Activated CD4-positive, alpha-beta T cell treated with anti-CD3 and anti-CD28 coated beads, Interleukin-2, amount 10 ng/mL, durations not matched to agents 7 days and 5 days (primary cell): ENCODE measurements around the gene RNGTT. TPM values are rescaled to one million over a fixed set of nuclear protein-coding genes. Genes with fewer than 3 reads are reported as not detected.
A peak's percentile ranks its signal among the peaks of the same experiment; 100 is the strongest.
"Not testable (repeated sequence)": the region's sequence is repeated elsewhere in the genome, so short reads cannot be mapped to it uniquely, and the experiment has no call there.

Experiments used
- CTCF ChIA-PET: fragments of 350-600 bp; sonication (Branson Sonifier 250); formaldehyde crosslinking; loops from one replicate; lab custom pipeline; 2021; ENCODE audit warnings: antibody characterized with exemption; lab: Charles Lee
- POLR2A ChIA-PET: fragments of 350-600 bp; sonication (Branson Sonifier 250); formaldehyde crosslinking; loops from one replicate; lab custom pipeline; 2021; ENCODE audit warnings: antibody characterized with exemption; lab: Charles Lee
- DNase-seq: peaks from one replicate; pipeline ENCODE4 v3.0.0-alpha.2; 2020
- H3K27ac Mint-ChIP-seq: one replicate; pipeline ENCODE4 v1.8.0; 2021; ENCODE audit warnings: mild to moderate bottlenecking, moderate library complexity, mixed read lengths
- H3K27me3 Mint-ChIP-seq: one replicate; pipeline ENCODE4 v1.8.0; 2021; ENCODE audit warnings: mixed read lengths
- H3K36me3 Mint-ChIP-seq: one replicate; pipeline ENCODE4 v1.8.0; 2021; ENCODE audit warnings: low read depth, mixed read lengths
- H3K4me1 Mint-ChIP-seq: one replicate; pipeline ENCODE4 v1.8.0; 2021; ENCODE audit warnings: mixed read lengths
- H3K4me3 Mint-ChIP-seq: one replicate; pipeline ENCODE4 v1.8.0; 2021; ENCODE audit warnings: mild to moderate bottlenecking, moderate library complexity, mixed read lengths
- H3K9me3 Mint-ChIP-seq: one replicate; pipeline ENCODE4 v1.8.0; 2021; ENCODE audit warnings: mixed read lengths
- total RNA-seq, 2 experiments: library from RNA; stranded (reverse); gene quantifications; one replicate each; pipeline ENCODE4 v1.2.3, GENCODE V29; 2021

Gene RNGTT
- total RNA-seq, 2 experiments from 2014 or later, result 18.9 to 21.3 TPM

DNA sequence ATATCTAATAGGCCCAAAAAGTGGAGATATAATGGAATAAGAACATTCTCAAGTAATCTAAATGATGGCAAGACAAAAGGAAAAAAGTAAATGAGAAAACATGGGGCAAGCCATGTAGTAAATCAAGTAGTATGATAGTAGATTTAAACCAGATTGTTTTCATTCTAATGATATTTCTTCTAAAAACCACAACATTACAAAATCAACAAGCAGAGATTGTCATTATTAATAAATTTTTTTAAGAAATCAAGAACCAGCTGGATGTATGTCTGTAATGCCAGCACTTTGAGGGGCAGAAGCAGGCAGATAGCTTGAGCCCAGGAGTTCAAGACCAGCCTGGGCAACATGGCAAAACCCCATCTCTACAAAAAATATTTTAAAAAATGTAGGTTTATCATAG is 155.0 kb downstream of the RNGTT start:
- ChIA-PET POLR2A (no interaction called here), CTCF (interaction anchor here (0.6 kb wide), 1 partner anchor 43 kb away, joined by 7 read pairs; no protein-coding TSS in a partner anchor)
- Mint-ChIP-seq H3K4me3 (no peak overlapping the region), H3K36me3 (peaks cover 36% of the 10 kb centered on the region), H3K27ac (no peak overlapping the region), H3K27me3 (no peaks in the 10 kb centered on the region), H3K9me3 (peaks cover 14% of the 10 kb centered on the region), H3K4me1 (peaks cover 13% of the 10 kb centered on the region)
- DNase-seq, result no peak

DNA sequence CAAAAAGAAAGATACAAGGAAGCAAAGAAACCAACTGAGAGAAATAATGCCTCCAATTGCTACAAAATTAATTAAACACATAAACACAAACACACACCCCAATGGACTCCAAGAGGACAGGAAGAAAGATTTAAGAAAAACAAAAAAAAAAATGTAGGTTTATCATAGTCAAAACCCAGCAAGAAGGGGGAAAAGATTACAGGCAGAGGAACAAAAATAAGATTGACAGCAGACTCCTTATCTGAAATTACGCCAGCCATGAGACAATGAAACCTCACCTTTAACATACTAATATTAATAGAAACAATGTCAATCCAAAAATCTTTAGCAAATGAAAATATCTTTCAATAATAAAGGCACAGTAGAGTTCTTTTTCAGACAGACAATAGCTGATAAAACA is 155.8 kb downstream of the RNGTT start:
- Mint-ChIP-seq H3K4me1 (peaks cover 13% of the 10 kb centered on the region), H3K27ac (no peak overlapping the region), H3K9me3 (peaks cover 14% of the 10 kb centered on the region), H3K36me3 (peaks cover 41% of the 10 kb centered on the region), H3K4me3 (no peak overlapping the region), H3K27me3 (no peaks in the 10 kb centered on the region)
- CTCF ChIA-PET, result no interaction called here
- POLR2A ChIA-PET, result no interaction called here
- DNase-seq, result no peak

DNA sequence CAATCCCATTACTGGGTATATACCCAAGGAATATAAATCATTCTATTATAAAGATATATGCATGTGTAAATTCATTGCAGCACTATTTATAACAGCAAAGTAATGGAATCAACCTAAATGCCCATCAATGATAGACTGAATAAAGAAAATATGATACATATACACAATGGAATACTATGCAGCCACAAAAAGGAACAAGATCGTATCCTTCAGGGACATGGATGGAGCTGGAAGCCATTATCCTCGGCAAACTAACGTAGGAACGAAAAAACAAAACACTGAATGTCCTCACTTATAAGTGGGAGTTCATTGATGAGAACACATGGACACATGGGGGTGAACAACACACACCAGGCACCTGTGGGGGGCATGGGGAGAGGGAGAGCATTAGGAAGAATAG is 156.7 kb downstream of the RNGTT start:
- CTCF ChIA-PET, result no interaction called here
- peaks cover 47% of the 10 kb centered on the region for H3K36me3 Mint-ChIP-seq

DNA sequence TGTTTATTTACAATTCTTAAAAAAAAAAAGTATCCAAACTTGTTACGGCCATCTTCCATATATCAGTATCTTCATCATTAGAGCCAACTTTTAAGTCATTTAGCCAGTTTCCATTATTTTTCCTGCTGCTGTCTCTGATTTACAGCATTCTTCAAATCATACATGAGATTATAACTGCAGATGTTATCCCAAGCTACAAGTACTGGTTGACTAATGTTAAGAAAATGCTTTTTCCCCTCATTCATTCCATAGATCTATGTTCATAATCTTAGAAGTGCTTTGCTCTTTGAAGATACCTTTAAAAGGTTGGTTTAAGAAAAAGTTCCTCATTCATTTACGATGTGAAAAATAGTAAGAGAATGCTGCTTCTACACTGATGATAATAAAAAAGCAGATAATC is 158.7 kb downstream of the RNGTT start:
- Mint-ChIP-seq H3K4me3 (no peak overlapping the region), H3K36me3 (peaks cover 58% of the 10 kb centered on the region), H3K27me3 (no peaks in the 10 kb centered on the region), H3K4me1 (peaks cover 20% of the 10 kb centered on the region), H3K9me3 (peaks cover 14% of the 10 kb centered on the region), H3K27ac (no peak overlapping the region)
- ChIA-PET CTCF (interaction anchor here (1.3 kb wide), 1 partner anchor 12 kb away, joined by 3 read pairs; no protein-coding TSS in a partner anchor), POLR2A (no interaction called here)
- no peak for DNase-seq

More for the DNA sequence above, 156.7 kb downstream of the RNGTT start:
- DNase-seq, result no peak
- H3K4me3 Mint-ChIP-seq, result no peak overlapping the region
- peaks cover 14% of the 10 kb centered on the region for H3K9me3 Mint-ChIP-seq
- no peak overlapping the region for H3K27ac Mint-ChIP-seq
- H3K4me1 Mint-ChIP-seq, result peaks cover 16% of the 10 kb centered on the region
- POLR2A ChIA-PET, result no interaction called here
- no peaks in the 10 kb centered on the region for H3K27me3 Mint-ChIP-seq

DNA sequence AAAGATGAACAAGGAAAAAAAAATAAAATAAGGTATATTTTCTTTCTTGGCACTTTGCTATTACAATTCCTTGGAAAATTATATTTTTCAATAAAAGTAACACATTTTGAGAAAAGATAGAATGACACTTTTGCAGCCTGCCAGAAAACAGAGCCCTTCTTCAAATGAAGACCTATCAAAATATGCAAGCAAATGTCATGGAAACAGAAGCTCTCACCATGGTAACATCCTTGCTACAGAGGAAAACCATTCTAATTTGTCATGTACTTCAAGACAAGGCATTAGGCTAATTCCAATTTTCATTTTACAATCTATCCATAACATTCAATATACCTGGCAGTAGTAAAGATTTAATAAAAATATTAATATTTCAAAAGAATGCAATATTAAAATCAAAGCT is 177.9 kb downstream of the RNGTT start:
- H3K4me3 Mint-ChIP-seq, result no peak overlapping the region
- no peak for DNase-seq
- H3K4me1 Mint-ChIP-seq, result peaks cover 2% of the 10 kb centered on the region
- POLR2A ChIA-PET, result no interaction called here
- no peaks in the 10 kb centered on the region for H3K36me3 Mint-ChIP-seq
- no peaks in the 10 kb centered on the region for H3K27me3 Mint-ChIP-seq
- H3K27ac Mint-ChIP-seq, result no peak overlapping the region
- no peaks in the 10 kb centered on the region for H3K9me3 Mint-ChIP-seq
- CTCF ChIA-PET, result no interaction called here

DNA sequence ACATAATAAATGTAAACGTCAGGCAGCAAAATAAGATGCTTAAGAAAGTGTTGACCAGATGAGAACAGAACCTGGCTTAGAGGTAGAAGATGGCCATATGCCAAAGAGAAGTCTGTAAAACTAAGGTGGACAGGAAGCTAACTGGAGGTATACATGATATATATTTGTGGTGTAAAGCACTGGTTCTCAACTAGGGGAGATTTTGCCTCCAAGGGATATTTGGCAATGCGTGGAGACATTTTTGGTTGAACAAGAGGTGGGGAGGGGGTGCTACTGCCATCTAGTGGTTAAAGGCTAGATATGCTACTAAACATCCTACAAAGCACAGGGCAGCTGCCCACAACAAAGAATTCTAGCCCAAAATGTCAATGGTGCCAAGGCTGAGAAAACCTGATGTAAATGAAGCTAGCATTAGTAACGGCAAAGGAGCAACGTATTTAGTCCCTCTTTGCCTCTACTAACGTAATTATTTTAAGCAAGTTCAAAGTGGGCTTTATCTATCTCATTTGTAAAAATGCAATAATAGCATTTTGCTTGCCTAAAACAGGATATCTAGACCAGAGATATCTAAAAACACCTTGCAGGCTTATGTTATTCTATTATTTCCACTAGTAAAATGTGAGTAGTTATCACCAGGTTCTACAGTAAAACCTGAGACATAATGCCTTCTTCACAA is 182.6 kb downstream of the RNGTT start:
- POLR2A ChIA-PET, result no interaction called here
- H3K4me3 Mint-ChIP-seq, result no peak overlapping the region

DNA sequence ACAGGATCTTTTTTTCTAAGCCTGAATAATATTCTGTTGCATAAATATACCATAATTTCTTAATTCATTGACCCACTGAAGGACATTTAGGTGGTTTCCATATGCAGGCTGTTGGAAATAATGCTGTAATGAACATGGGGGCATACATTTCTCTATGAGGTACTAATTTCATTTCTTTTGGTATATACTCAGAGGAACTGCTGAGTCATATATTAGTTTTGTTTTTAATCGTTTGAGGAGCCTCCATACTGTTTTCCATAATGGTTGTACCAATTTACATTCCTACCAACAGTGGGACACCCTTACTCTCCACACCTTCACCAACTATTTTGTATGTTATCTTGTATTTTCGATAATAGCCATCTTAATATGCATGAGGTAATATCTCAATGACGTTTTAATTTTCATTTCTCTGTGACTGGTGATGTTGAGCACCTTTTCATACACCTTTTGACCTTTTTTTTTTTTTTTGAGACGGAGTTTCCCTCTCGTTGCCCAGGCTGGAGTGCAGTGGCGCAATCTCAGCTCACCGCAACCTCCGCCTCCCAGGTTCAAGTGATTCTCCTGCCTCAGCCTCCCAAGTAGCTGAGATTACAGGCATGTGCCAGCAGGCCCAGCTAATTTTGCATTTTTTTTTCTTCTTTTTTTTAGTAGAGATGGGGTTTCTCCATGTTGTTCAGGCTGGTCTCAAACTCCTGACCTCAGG is 187.4 kb downstream of the RNGTT start:
- H3K4me1 Mint-ChIP-seq, result peaks cover 5% of the 10 kb centered on the region
- H3K36me3 Mint-ChIP-seq, result peaks cover 16% of the 10 kb centered on the region
- CTCF ChIA-PET, result no interaction called here
- no peak for DNase-seq
- no peak overlapping the region for H3K27ac Mint-ChIP-seq
- H3K27me3 Mint-ChIP-seq, result no peaks in the 10 kb centered on the region
- H3K9me3 Mint-ChIP-seq, result peaks cover 9% of the 10 kb centered on the region
- no peak overlapping the region for H3K4me3 Mint-ChIP-seq
- POLR2A ChIA-PET, result interaction anchor here (0.7 kb wide), 1 partner anchor 173 kb away, joined by 5 read pairs; no protein-coding TSS in a partner anchor

More for the DNA sequence above, 182.6 kb downstream of the RNGTT start:
- CTCF ChIA-PET, result interaction anchor here (0.9 kb wide), 1 partner anchor 9 kb away, joined by 3 read pairs; no protein-coding TSS in a partner anchor
- Mint-ChIP-seq H3K27me3 (no peaks in the 10 kb centered on the region), H3K36me3 (peaks cover 14% of the 10 kb centered on the region), H3K4me1 (peaks cover 5% of the 10 kb centered on the region), H3K9me3 (peaks cover 6% of the 10 kb centered on the region), H3K27ac (no peak overlapping the region)
- DNase-seq, result peak; percentile 70

DNA sequence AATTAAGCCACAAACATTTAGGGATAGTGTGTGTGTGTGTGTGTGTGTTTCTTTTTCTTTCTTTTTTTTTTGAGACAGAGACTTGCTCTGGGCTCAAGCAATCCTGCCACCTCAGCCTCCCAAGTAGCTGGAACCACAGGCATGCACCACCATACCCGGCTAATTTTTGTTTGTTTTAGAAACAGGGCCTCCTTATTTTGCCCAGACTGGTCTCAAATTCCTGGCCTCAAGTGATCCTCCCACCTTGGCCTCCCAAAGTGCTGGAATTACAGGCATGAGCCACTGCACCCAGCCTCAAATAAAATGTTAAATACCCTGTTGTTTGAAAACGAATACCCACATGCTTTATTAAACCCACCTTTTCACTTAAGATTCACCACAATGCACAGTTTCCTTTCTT is 195.3 kb downstream of the RNGTT start:
- H3K27ac Mint-ChIP-seq, CTCF ChIA-PET: not testable (repeated sequence)

DNA sequence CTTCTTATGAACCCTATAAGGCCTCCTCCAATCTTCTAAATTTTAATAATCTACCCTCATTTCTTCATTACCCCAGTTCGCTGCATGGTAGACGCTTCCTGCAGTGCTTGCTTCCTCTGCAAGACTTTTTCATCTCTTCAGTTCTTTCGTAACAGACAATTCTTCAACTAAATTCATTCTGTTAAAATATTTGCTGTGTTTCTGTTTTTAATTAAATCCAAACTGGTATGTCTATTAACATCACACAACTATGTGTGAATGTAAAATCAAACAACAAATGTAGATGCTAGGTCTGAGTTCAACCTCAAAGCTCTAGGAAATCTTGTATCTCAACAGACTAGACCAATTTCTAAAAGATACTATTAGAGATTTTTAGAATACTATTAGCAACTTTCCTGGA is 199.3 kb downstream of the RNGTT start:
- no peak for DNase-seq
- no peaks in the 10 kb centered on the region for H3K4me1 Mint-ChIP-seq
- H3K27ac Mint-ChIP-seq, result no peak overlapping the region
- H3K36me3 Mint-ChIP-seq, result peaks cover 7% of the 10 kb centered on the region
- no peaks in the 10 kb centered on the region for H3K9me3 Mint-ChIP-seq
- ChIA-PET CTCF (no interaction called here), POLR2A (no interaction called here)
- no peak overlapping the region for H3K4me3 Mint-ChIP-seq
- H3K27me3 Mint-ChIP-seq, result no peaks in the 10 kb centered on the region

More for the DNA sequence above, 195.3 kb downstream of the RNGTT start:
- H3K27me3 Mint-ChIP-seq, H3K4me3 Mint-ChIP-seq, H3K36me3 Mint-ChIP-seq, POLR2A ChIA-PET, DNase-seq, H3K9me3 Mint-ChIP-seq, H3K4me1 Mint-ChIP-seq: not testable (repeated sequence)

DNA sequence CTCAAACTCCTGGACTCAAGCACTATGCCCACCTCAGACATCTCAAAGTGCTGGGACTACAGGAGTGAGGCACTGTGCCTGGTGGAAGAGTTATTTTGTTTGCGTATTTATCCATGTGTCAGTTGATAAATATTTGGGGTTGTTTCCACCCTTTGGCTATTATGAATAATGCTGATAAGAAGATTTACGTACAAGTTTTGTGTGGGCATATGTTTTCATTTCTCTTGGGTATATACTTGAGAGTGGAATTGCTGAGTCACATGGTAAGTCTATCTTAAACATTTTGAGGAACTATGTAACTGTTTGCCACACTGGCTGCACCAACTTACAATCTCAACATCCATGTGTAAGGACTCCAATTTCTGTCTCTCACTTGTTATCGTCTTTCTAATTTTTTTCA is 200.3 kb downstream of the RNGTT start:
- no peak overlapping the region for H3K4me3 Mint-ChIP-seq
- peaks cover 7% of the 10 kb centered on the region for H3K36me3 Mint-ChIP-seq
- no peak overlapping the region for H3K27ac Mint-ChIP-seq
- POLR2A ChIA-PET, result no interaction called here
- no peak for DNase-seq
- CTCF ChIA-PET, result interaction anchor here (1.0 kb wide), 1 partner anchor 11 kb away, joined by 5 read pairs; no protein-coding TSS in a partner anchor
- no peaks in the 10 kb centered on the region for H3K27me3 Mint-ChIP-seq
- H3K9me3 Mint-ChIP-seq, result no peaks in the 10 kb centered on the region
- H3K4me1 Mint-ChIP-seq, result no peaks in the 10 kb centered on the region

DNA sequence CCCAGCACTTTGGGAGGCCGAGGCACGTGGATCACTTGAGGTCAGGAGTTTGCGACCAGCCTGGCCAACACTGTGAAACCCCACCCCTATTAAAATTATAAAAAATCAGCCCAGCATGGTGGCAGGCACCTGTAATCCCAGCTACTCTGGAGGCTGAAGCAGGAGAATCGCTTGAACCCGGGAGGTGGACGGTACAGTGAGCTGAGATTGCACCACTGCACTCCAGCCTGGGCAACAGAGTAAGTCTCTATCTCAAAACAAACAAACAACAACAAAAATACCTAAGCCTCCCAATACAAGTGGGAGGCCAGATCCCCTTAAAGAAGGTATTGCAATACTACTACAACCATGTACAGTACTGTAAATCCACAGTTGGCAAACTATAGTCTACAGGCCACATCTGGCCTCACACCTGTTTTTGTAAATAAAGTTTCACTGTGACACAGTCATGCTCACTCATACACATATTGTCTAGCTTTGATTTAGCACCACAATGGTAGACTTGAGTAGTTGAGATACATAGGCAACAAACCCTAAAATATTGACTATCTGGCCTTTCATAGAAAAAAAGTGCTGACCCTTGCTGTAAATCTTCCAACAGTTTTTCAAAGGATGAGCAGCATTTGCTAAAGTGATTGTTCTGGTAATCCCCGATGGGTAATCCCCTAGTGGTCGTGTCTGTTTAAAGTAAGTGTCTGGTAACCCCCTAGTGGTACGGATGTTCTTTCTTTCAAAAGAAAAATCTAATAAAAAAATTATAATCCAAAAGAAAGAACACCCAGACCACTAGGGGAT is 202.0 kb downstream of the RNGTT start:
- Mint-ChIP-seq H3K27ac (no peak overlapping the region), H3K9me3 (no peaks in the 10 kb centered on the region), H3K27me3 (no peaks in the 10 kb centered on the region), H3K4me1 (no peaks in the 10 kb centered on the region), H3K36me3 (peaks cover 3% of the 10 kb centered on the region), H3K4me3 (no peak overlapping the region)
- DNase-seq, result no peak
- CTCF ChIA-PET, result no interaction called here
- POLR2A ChIA-PET, result no interaction called here

DNA sequence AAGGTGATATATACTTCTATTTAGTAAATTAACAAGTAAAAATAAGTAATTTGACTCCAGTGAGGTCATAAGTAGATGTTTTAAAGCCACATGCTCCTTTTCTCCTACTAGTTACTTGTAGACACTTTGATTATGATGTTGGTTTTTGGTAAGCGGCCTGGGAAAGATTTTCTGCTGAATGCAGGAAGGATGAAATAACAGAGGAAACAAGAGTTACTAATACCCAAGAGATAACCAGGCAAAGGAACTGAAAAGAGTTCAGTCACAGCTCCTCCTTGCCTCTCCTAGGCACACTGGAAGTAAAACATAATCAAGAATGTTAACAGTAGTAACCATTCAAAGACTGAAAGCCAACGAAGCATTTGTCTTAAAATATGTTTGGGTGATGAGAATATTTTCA is 203.3 kb downstream of the RNGTT start:
- ChIA-PET POLR2A (no interaction called here), CTCF (no interaction called here)
- no peaks in the 10 kb centered on the region for H3K4me1 Mint-ChIP-seq

DNA sequence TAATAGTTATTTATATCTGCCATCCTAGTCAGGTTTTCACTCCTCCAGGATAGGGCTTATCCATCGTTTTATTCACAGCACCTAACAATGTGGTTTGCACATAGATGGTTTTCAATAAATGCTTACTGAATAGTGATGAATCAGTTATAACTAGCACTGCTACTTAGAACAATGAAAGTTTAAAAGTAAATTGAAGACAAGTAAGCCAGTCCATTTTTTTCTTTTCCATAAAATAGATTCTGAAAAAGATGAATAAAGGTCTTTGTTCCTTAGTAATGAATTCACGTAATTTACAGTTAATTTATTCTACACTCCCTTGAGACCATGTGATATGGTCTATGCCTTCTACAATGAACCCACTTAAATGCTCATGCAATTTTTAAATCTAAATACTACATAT is 212.5 kb downstream of the RNGTT start:
- DNase-seq, result no peak
- H3K4me1 Mint-ChIP-seq, result peaks cover 4% of the 10 kb centered on the region
- CTCF ChIA-PET, result no interaction called here
- POLR2A ChIA-PET, result no interaction called here
- H3K27me3 Mint-ChIP-seq, result no peaks in the 10 kb centered on the region
- H3K9me3 Mint-ChIP-seq, result no peaks in the 10 kb centered on the region
- no peak overlapping the region for H3K27ac Mint-ChIP-seq
- H3K4me3 Mint-ChIP-seq, result no peak overlapping the region
- H3K36me3 Mint-ChIP-seq, result peaks cover 13% of the 10 kb centered on the region

More for the DNA sequence above, 203.3 kb downstream of the RNGTT start:
- DNase-seq, result no peak
- Mint-ChIP-seq H3K4me3 (no peak overlapping the region), H3K9me3 (no peaks in the 10 kb centered on the region), H3K36me3 (peaks cover 6% of the 10 kb centered on the region), H3K27ac (no peak overlapping the region), H3K27me3 (no peaks in the 10 kb centered on the region)
